CD4-positive, CD25-positive, alpha-beta regulatory T cell (primary cell): Measurements from ENCODE around the gene DIDO1. TPM values are rescaled to one million over a fixed set of nuclear protein-coding genes. Genes with fewer than 3 reads are reported as not detected.

Source experiments
- ATAC-seq, 2 donors: fragments of 150-1000 bp; cut with Tn5 transposase; one replicate each; pipeline ENCODE4 v1.10.0; 2021; ENCODE audit warnings: low read depth in 2 of 2, moderate number of reproducible peaks in 2 of 2, moderate library complexity in 1 of 2
- DNase-seq, 3 donors: peaks; one replicate each; pipeline versions ENCODE4 v3.0.0 to v3.0.0-alpha.2; 2012 to 2022; ENCODE audit warnings: mixed read lengths in 1 of 3
- H3K27ac ChIP-seq: one replicate; pipeline ENCODE4 v1.7.0; 2013; ENCODE audit warnings: mild to moderate bottlenecking, low read length; ENCODE audit not compliant: insufficient read depth, poor library complexity, severe bottlenecking
- H3K27me3 ChIP-seq: one replicate; pipeline ENCODE4 v1.7.0; 2013; ENCODE audit warnings: low read length; ENCODE audit not compliant: control insufficient read depth, insufficient read depth
- H3K36me3 ChIP-seq: one replicate; pipeline ENCODE4 v1.7.0; 2013; ENCODE audit warnings: mild to moderate bottlenecking, low read length, moderate library complexity; ENCODE audit not compliant: control insufficient read depth, insufficient read depth
- H3K4me1 ChIP-seq: 2 replicates; pipeline ENCODE4 v1.7.0; 2013; ENCODE audit warnings: mild to moderate bottlenecking, low read length; ENCODE audit not compliant: insufficient read depth, control insufficient read depth, poor library complexity, severe bottlenecking
- H3K4me3 ChIP-seq: one replicate; pipeline ENCODE4 v1.7.0; 2013; ENCODE audit warnings: low read depth, mild to moderate bottlenecking, low read length, moderate library complexity
- H3K9me3 ChIP-seq, 2 experiments: 1 replicate in 1 of 2; 2 replicates in 1 of 2; pipeline ENCODE4 v1.7.0; 2013; ENCODE audit warnings: low read length in 2 of 2, mild to moderate bottlenecking in 1 of 2, moderate library complexity in 1 of 2; ENCODE audit not compliant: control insufficient read depth in 2 of 2
- H3K27ac Mint-ChIP-seq, 3 donors: one replicate each; pipeline ENCODE4 v1.8.0; 2020 to 2022; ENCODE audit warnings: mild to moderate bottlenecking in 3 of 3, mixed read lengths in 3 of 3, moderate library complexity in 2 of 3
- H3K27me3 Mint-ChIP-seq: one replicate; pipeline ENCODE4 v1.8.0; 2022; ENCODE audit warnings: mild to moderate bottlenecking, mixed read lengths
- H3K36me3 Mint-ChIP-seq: one replicate; pipeline ENCODE4 v1.8.0; 2020; ENCODE audit warnings: mixed read lengths
- H3K4me1 Mint-ChIP-seq, 4 donors: one replicate each; pipeline ENCODE4 v1.8.0; 2020 to 2022; ENCODE audit warnings: mixed read lengths in 4 of 4, mild to moderate bottlenecking in 1 of 4
- H3K4me3 Mint-ChIP-seq, 4 donors: one replicate each; pipeline ENCODE4 v1.8.0; 2020 to 2022; ENCODE audit warnings: mild to moderate bottlenecking in 4 of 4, mixed read lengths in 4 of 4, moderate library complexity in 3 of 4
- H3K9me3 Mint-ChIP-seq, 7 donors: one replicate each; pipeline ENCODE4 v1.8.0; 2020 to 2022; ENCODE audit warnings: mixed read lengths in 7 of 7, mild to moderate bottlenecking in 3 of 7, moderate library complexity in 2 of 7
- polyA plus RNA-seq, 4 donors: library from polyadenylated mRNA; unstranded; fragments of 300-500 nt; fragmentation: Illumina TruSeq; gene quantifications; one replicate each; pipeline ENCODE4 v1.2.3, GENCODE V29; 2021
- total RNA-seq: library from RNA; stranded (reverse); gene quantifications from one replicate; pipeline ENCODE4 v1.2.3, GENCODE V29; 2022

The DIDO1 gene
- total and polyA plus RNA-seq, 5 donors from 2014 or later = 30.9 to 80.8 (median 39.9) TPM

- H3K27ac Mint-ChIP-seq = peak overlapping the region in 1 of 3 donors; percentile 40
- H3K4me3 Mint-ChIP-seq = no peak overlapping the region
- H3K36me3 Mint-ChIP-seq = peaks cover 47% of the 10 kb centered on the region
- no peak overlapping the region for H3K27ac ChIP-seq
- ATAC-seq (no peak), DNase-seq (no peak)
- H3K4me1 ChIP-seq = no peaks in the 10 kb centered on the region
- H3K9me3 ChIP-seq = no peaks in the 10 kb centered on the region
- no peaks in the 10 kb centered on the region for H3K27me3 ChIP-seq
- H3K4me3 ChIP-seq = no peak overlapping the region
- no peaks in the 10 kb centered on the region for H3K27me3 Mint-ChIP-seq
- peaks cover 89% of the 10 kb centered on the region for H3K36me3 ChIP-seq
- H3K9me3 Mint-ChIP-seq = peaks cover 0 to 1% (median 0%) of the 10 kb centered on the region in 7 donors
- peaks cover 8 to 25% (median 10%) of the 10 kb centered on the region in 4 donors for H3K4me1 Mint-ChIP-seq
These were observed 20.1 kb downstream of the DIDO1 start for GRCh38 chr20:62906209-62906608.

- Mint-ChIP-seq H3K4me3 (peak overlapping the region in 1 of 4 donors; percentile 21), H3K27me3 (no peaks in the 10 kb centered on the region), H3K36me3 (peaks cover 44% of the 10 kb centered on the region), H3K27ac (peak overlapping the region in 2 of 3 donors; percentile 37 to 40), H3K9me3 (peaks cover 0 to 1% (median 0%) of the 10 kb centered on the region in 7 donors), H3K4me1 (peaks cover 8 to 24% (median 12%) of the 10 kb centered on the region in 4 donors)
- Histone ChIP-seq H3K4me3 (no peak overlapping the region), H3K27me3 (no peaks in the 10 kb centered on the region), H3K9me3 (no peaks in the 10 kb centered on the region), H3K27ac (no peak overlapping the region), H3K4me1 (peaks cover under 1% of the 10 kb centered on the region), H3K36me3 (peaks cover 86% of the 10 kb centered on the region)
- ATAC-seq = no peak
- DNase-seq = no peak
These were observed 20.7 kb downstream of the DIDO1 start for GRCh38 chr20:62905536-62906117.

GRCh38 chr20:62902926-62903615 lies 23.2 kb downstream of the DIDO1 start:
- Histone ChIP-seq H3K4me1 (peaks cover 24% of the 10 kb centered on the region), H3K9me3 (no peaks in the 10 kb centered on the region), H3K36me3 (peaks cover 61% of the 10 kb centered on the region), H3K27me3 (no peaks in the 10 kb centered on the region), H3K27ac (no peak overlapping the region), H3K4me3 (no peak overlapping the region)
- no peak for DNase-seq
- no peak for ATAC-seq
- Mint-ChIP-seq H3K4me3 (no peak overlapping the region), H3K9me3 (peaks cover 0 to 1% (median 0%) of the 10 kb centered on the region in 7 donors), H3K36me3 (peaks cover 26% of the 10 kb centered on the region), H3K27me3 (no peaks in the 10 kb centered on the region), H3K4me1 (peaks cover 17 to 36% (median 29%) of the 10 kb centered on the region in 4 donors), H3K27ac (peak overlapping the region in 1 of 3 donors; percentile 32)

- no peak for DNase-seq
- Mint-ChIP-seq H3K27me3 (no peaks in the 10 kb centered on the region), H3K36me3 (peaks cover 18% of the 10 kb centered on the region), H3K4me1 (peaks cover 9 to 38% (median 29%) of the 10 kb centered on the region in 4 donors), H3K9me3 (peaks cover 0 to 1% (median 0%) of the 10 kb centered on the region in 7 donors), H3K4me3 (no peak overlapping the region), H3K27ac (no peak overlapping the region)
- ATAC-seq = no peak
- Histone ChIP-seq H3K4me1 (peaks cover 24% of the 10 kb centered on the region), H3K27ac (no peak overlapping the region), H3K36me3 (peaks cover 51% of the 10 kb centered on the region), H3K27me3 (no peaks in the 10 kb centered on the region), H3K9me3 (no peaks in the 10 kb centered on the region), H3K4me3 (no peak overlapping the region)
These were observed 24.4 kb downstream of the DIDO1 start for GRCh38 chr20:62901891-62902290.

- peaks cover 24% of the 10 kb centered on the region for H3K4me1 ChIP-seq
- H3K4me1 Mint-ChIP-seq = peaks cover 9 to 38% (median 28%) of the 10 kb centered on the region in 4 donors
- peak overlapping the region; percentile 36 for H3K27ac ChIP-seq
- ATAC-seq = peak; percentile 12 to 16
- H3K9me3 ChIP-seq = no peaks in the 10 kb centered on the region
- no peak overlapping the region for H3K4me3 ChIP-seq
- H3K36me3 ChIP-seq = peaks cover 44% of the 10 kb centered on the region
- no peaks in the 10 kb centered on the region for H3K27me3 Mint-ChIP-seq
- H3K27me3 ChIP-seq = no peaks in the 10 kb centered on the region
- peak overlapping the region in 2 of 3 donors; percentile 69 to 88 for H3K27ac Mint-ChIP-seq
- H3K4me3 Mint-ChIP-seq = peak overlapping the region in 1 of 4 donors; percentile 41
- peak in 2 of 3 donors; percentile 36 to 41 for DNase-seq
- H3K36me3 Mint-ChIP-seq = peaks cover 13% of the 10 kb centered on the region
- peaks cover 0 to 1% (median 0%) of the 10 kb centered on the region in 7 donors for H3K9me3 Mint-ChIP-seq
These were observed 25.4 kb downstream of the DIDO1 start for GRCh38 chr20:62900692-62901584.

- Mint-ChIP-seq H3K36me3 (peaks cover 13% of the 10 kb centered on the region), H3K9me3 (peaks cover 0 to 1% (median 0%) of the 10 kb centered on the region in 7 donors), H3K27me3 (no peaks in the 10 kb centered on the region), H3K4me1 (peaks cover 9 to 38% (median 28%) of the 10 kb centered on the region in 4 donors), H3K4me3 (peak overlapping the region; percentile 41 to 79 (median 68)), H3K27ac (peak overlapping the region in 2 of 3 donors; percentile 73 to 88)
- ATAC-seq = peak; percentile 90 to 94
- Histone ChIP-seq H3K4me1 (peaks cover 24% of the 10 kb centered on the region), H3K27ac (peak overlapping the region; percentile 36), H3K36me3 (peaks cover 44% of the 10 kb centered on the region), H3K27me3 (no peaks in the 10 kb centered on the region), H3K4me3 (no peak overlapping the region), H3K9me3 (no peaks in the 10 kb centered on the region)
- DNase-seq = peak; percentile 64 to 79 (median 78)
These were observed 26.1 kb downstream of the DIDO1 start for GRCh38 chr20:62900052-62900691.

GRCh38 chr20:62899633-62900051 lies 26.7 kb downstream of the DIDO1 start:
- ATAC-seq (no peak), DNase-seq (no peak)
- no peak overlapping the region for H3K4me3 ChIP-seq
- Mint-ChIP-seq H3K4me1 (peaks cover 9 to 38% (median 28%) of the 10 kb centered on the region in 4 donors), H3K36me3 (peaks cover 12% of the 10 kb centered on the region), H3K9me3 (peaks cover 0 to 1% (median 0%) of the 10 kb centered on the region in 7 donors), H3K27ac (peak overlapping the region in 2 of 3 donors; percentile 38 to 88), H3K4me3 (peak overlapping the region; percentile 41 to 79 (median 68)), H3K27me3 (no peaks in the 10 kb centered on the region)
- peaks cover 44% of the 10 kb centered on the region for H3K36me3 ChIP-seq
- no peak overlapping the region for H3K27ac ChIP-seq
- no peaks in the 10 kb centered on the region for H3K9me3 ChIP-seq
- peaks cover 24% of the 10 kb centered on the region for H3K4me1 ChIP-seq
- H3K27me3 ChIP-seq = no peaks in the 10 kb centered on the region
